SK-N-SH treated with all-trans-retinoic acid at 6 μM for 48 hours (cell line): ENCODE results near the gene TBX18.

Source experiments
- ATAC-seq: fragments of 200-7000 bp; cut with Tn5 transposase; 3 replicates; pipeline ENCODE4 v1.9.1; 2020; ENCODE audit warnings: mild to moderate bottlenecking, moderate library complexity
- ARNTL ChIP-seq: fragments of 450-650 bp; formaldehyde crosslinking; IDR thresholded peaks from 2 replicates; pipeline ENCODE4 v1.5.0; 2020; ENCODE audit warnings: low read depth, mild to moderate bottlenecking, moderate library complexity, borderline replicate concordance
- BACH2 ChIP-seq: fragments of 250-450 bp; sonication (Bioruptor Pico); IDR thresholded peaks from 2 replicates; pipeline ENCODE4 v1.9.0; 2021; ENCODE audit warnings: mild to moderate bottlenecking, borderline replicate concordance
- CSDC2 ChIP-seq: fragments of 250-450 bp; sonication (Bioruptor Pico); IDR thresholded peaks from 2 replicates; pipeline ENCODE4 v1.5.0; 2020; ENCODE audit warnings: mild to moderate bottlenecking, moderate library complexity
- ESRRG ChIP-seq: fragments of 250-450 bp; sonication (Bioruptor Pico); IDR thresholded peaks from 2 replicates; pipeline ENCODE4 v1.6.1; 2021; ENCODE audit warnings: mild to moderate bottlenecking
- GLIS3 ChIP-seq: fragments of 250-450 bp; sonication (Bioruptor Pico); IDR thresholded peaks from 2 replicates; pipeline ENCODE4 v1.5.0; 2020; ENCODE audit warnings: mild to moderate bottlenecking, moderate library complexity
- ISL1 ChIP-seq: fragments of 250-450 bp; sonication (Bioruptor Pico); IDR thresholded peaks from 2 replicates; pipeline ENCODE4 v2.1.2; 2022; ENCODE audit warnings: mild to moderate bottlenecking, moderate library complexity
- OSR1 ChIP-seq: fragments of 250-450 bp; sonication (Bioruptor Pico); IDR thresholded peaks from 2 replicates; pipeline ENCODE4 v1.8.0; 2022; ENCODE audit warnings: moderate library complexity, mild to moderate bottlenecking, inconsistent platforms
- PPARA ChIP-seq: fragments of 250-450 bp; sonication (Bioruptor Pico); IDR thresholded peaks from 2 replicates; pipeline ENCODE4 v1.5.0; 2020; ENCODE audit warnings: mild to moderate bottlenecking, borderline replicate concordance
- RARB ChIP-seq: fragments of 250-450 bp; sonication (Bioruptor Pico); IDR thresholded peaks from 2 replicates; pipeline ENCODE4 v1.8.0; 2021; ENCODE audit warnings: mild to moderate bottlenecking, moderate library complexity
- SNAI2 ChIP-seq: fragments of 250-450 bp; sonication (Bioruptor Pico); IDR thresholded peaks from 2 replicates; pipeline ENCODE4 v1.5.0; 2020; ENCODE audit warnings: mild to moderate bottlenecking, moderate library complexity
- TCF4 ChIP-seq: fragments of 250-450 bp; sonication (Bioruptor Pico); IDR thresholded peaks from 2 replicates; pipeline ENCODE4 v1.8.0; 2021; ENCODE audit warnings: mild to moderate bottlenecking, moderate library complexity, borderline replicate concordance
- TOX ChIP-seq: fragments of 250-450 bp; sonication (Bioruptor Pico); IDR thresholded peaks from 2 replicates; pipeline ENCODE4 v1.8.0; 2021; ENCODE audit warnings: mild to moderate bottlenecking, moderate library complexity, borderline replicate concordance
- ZC3H10 ChIP-seq: fragments of 250-450 bp; sonication (Bioruptor Pico); IDR thresholded peaks from 2 replicates; pipeline ENCODE4 v1.5.1; 2021; ENCODE audit warnings: mild to moderate bottlenecking, moderate library complexity
- ZFP3 ChIP-seq: fragments of 250-450 bp; sonication (Bioruptor Pico); IDR thresholded peaks from 2 replicates; pipeline ENCODE4 v1.5.0; 2020; ENCODE audit warnings: mild to moderate bottlenecking, moderate library complexity
- ZFP30 ChIP-seq: fragments of 450-650 bp; formaldehyde crosslinking; IDR thresholded peaks from 2 replicates; pipeline ENCODE4 v1.5.0; 2022; ENCODE audit warnings: mild to moderate bottlenecking, moderate library complexity
- ZNF565 ChIP-seq: fragments of 450-650 bp; formaldehyde crosslinking; conservative IDR thresholded peaks from 2 replicates; pipeline ENCODE4 v1.5.0; 2020; ENCODE audit warnings: low read depth, mild to moderate bottlenecking, moderate library complexity
- ZNF70 ChIP-seq: fragments of 450-650 bp; formaldehyde crosslinking; IDR thresholded peaks from 2 replicates; pipeline ENCODE4 v1.5.0; 2020; ENCODE audit warnings: mild to moderate bottlenecking, moderate library complexity
- ZNF8 ChIP-seq: fragments of 450-650 bp; formaldehyde crosslinking; IDR thresholded peaks from 2 replicates; pipeline ENCODE4 v1.5.0; 2020; ENCODE audit warnings: mild to moderate bottlenecking, moderate library complexity
- TF ChIP-seq, protein P1 (sequence below): fragments of 250-450 bp; sonication (Bioruptor Pico); IDR thresholded peaks from 2 replicates; pipeline ENCODE4 v1.8.0; 2021; ENCODE audit warnings: low read depth, mild to moderate bottlenecking, moderate library complexity, borderline replicate concordance
- TF ChIP-seq, protein P2 (sequence below): fragments of 250-450 bp; sonication (Bioruptor Pico); IDR thresholded peaks from 2 replicates; pipeline ENCODE4 v1.5.1; 2020; ENCODE audit warnings: low read depth, mild to moderate bottlenecking, moderate library complexity
- TF ChIP-seq, protein P3 (sequence below): fragments of 250-450 bp; sonication (Bioruptor Pico); IDR thresholded peaks from 2 replicates; pipeline ENCODE4 v1.5.1; 2021; ENCODE audit warnings: mild to moderate bottlenecking, moderate library complexity
- TF ChIP-seq, protein P4 (sequence below): fragments of 250-450 bp; sonication (Bioruptor Pico); IDR thresholded peaks from 2 replicates; pipeline ENCODE4 v1.8.0; 2020; ENCODE audit warnings: mild to moderate bottlenecking, moderate library complexity, borderline replicate concordance

The TBX18 gene

DNA sequence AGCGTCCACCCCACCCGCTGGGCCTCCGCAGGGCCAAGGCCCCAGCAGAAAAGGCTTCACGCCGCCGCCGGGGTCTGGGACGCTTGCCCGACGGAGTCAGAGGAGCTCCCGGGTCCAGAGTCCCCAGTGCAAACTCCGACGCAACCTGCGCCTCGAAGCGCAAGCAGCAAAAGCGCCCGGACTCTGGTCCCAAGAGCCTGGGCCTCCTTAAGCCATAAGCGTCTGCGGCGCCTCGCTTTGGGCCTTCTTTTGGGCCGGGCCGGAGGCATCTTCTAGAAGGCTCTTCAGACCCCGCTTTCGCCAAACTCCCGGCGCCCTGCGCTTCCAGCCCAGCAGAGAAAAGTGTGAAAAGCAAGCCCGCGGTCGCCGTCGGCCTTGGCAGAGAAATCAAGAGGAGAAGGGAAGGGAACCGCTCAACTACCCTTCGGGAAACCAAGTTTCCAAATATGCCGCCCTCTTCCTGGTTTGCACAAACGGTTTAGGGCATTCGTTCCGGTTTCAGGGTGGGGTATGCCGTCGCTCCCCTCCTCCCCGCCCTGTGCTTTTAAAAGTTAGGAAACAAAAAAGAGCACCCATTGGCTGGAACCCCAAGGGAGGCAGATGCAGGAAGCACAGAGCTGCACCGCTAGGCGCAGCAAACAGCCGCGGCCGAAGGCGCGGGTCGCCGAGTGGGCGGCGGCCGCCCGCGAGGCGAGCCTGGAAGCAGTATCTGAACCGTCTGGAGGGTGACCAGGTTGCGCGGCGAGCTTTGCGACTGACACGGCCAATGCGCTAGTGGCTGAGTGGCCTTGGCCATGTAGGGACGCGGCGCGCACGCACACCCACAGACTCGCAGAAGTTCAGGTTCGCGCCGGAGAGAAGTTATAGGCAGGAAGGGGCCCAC is 1.2 kb downstream of the TBX18 start:
- ATAC-seq: peak; percentile 58
- no peak for TF ChIP-seq TCF4 (CRISPR knock-in tag)
- TF ChIP-seq, protein P1, sequence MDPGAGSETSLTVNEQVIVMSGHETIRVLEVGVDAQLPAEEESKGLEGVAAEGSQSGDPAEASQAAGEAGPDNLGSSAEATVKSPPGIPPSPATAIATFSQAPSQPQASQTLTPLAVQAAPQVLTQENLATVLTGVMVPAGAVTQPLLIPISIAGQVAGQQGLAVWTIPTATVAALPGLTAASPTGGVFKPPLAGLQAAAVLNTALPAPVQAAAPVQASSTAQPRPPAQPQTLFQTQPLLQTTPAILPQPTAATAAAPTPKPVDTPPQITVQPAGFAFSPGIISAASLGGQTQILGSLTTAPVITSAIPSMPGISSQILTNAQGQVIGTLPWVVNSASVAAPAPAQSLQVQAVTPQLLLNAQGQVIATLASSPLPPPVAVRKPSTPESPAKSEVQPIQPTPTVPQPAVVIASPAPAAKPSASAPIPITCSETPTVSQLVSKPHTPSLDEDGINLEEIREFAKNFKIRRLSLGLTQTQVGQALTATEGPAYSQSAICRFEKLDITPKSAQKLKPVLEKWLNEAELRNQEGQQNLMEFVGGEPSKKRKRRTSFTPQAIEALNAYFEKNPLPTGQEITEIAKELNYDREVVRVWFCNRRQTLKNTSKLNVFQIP: no peak
- TF ChIP-seq PPARA (CRISPR knock-in tag): no peak
- TF ChIP-seq ESRRG (CRISPR knock-in tag): no peak
- TF ChIP-seq ZNF70: no peak
- TF ChIP-seq BACH2 (CRISPR knock-in tag): no peak
- no peak for TF ChIP-seq ZNF8 (CRISPR knock-in tag)
- no peak for TF ChIP-seq ISL1 (CRISPR knock-in tag)
- no peak for TF ChIP-seq GLIS3

DNA sequence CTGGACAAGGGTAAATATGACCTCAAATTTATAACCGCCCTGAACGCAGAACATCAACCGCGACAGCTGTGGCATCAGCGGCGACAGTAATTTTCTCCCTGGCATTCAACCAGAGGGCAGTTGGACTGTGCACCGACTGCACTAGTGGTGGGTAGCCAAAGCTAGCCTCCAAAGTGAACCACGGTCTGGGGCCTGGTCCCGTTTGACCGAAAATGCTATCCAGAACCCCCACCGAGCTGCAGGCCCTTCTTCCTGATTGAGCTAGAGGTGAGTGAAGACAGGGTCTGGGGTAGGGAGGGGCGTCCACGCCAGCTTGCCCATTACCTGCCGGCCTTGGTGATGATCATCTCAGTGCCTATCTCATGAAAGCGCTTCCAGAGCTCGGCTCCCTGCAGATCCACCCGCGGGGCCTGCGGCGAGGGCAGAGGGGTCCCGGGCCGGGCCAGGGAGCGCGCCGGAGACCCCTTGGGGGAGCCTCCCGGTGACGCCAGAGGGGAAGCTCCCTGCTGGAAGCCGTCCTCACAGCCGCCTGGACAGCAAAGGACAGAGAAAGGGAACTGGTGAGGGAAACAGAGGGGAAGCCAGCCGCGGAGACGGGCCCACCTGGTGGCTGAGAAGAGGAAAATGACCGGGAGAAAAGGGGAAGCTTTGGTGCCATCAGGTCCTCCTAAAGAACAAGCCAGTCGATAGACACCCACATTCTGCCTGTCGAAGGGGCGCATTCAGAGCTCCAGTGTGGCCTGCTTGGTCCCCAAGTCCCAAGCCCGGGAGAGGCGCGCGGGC is 2.0 kb downstream of the TBX18 start:
- peak; percentile 25 for ATAC-seq
- TF ChIP-seq ZNF70: no peak
- no peak for TF ChIP-seq GLIS3
- no peak for TF ChIP-seq RARB (CRISPR knock-in tag)
- no peak for TF ChIP-seq ZNF565 (CRISPR knock-in tag)
- TF ChIP-seq ZC3H10 (CRISPR knock-in tag): no peak
- no peak for TF ChIP-seq PPARA (CRISPR knock-in tag)
- no peak for TF ChIP-seq CSDC2
- no peak for TF ChIP-seq OSR1
- no peak for TF ChIP-seq ISL1 (CRISPR knock-in tag)
- TF ChIP-seq, all 23 proteins: peak for 0

DNA sequence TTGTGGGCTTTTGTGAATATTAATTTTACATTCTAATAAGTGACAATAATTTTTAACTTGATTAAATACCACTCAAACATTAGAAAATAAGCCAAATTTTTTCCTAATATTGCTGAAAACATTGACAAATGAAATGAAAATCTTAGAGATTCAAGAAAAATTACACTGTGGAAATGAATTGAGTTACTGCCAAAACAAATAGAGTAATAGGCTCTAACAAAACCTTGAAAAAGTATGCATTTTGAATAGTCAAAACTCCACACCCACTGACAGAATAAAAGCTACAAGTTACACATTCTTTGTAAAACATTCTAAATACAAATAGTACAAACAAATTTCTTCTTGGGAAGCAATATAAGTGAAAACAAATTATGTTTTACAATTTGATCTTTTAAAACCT is 5.9 kb downstream of the TBX18 start:
- TF ChIP-seq SNAI2 (CRISPR knock-in tag): no peak
- no peak for TF ChIP-seq ESRRG (CRISPR knock-in tag)
- TF ChIP-seq, protein P2, sequence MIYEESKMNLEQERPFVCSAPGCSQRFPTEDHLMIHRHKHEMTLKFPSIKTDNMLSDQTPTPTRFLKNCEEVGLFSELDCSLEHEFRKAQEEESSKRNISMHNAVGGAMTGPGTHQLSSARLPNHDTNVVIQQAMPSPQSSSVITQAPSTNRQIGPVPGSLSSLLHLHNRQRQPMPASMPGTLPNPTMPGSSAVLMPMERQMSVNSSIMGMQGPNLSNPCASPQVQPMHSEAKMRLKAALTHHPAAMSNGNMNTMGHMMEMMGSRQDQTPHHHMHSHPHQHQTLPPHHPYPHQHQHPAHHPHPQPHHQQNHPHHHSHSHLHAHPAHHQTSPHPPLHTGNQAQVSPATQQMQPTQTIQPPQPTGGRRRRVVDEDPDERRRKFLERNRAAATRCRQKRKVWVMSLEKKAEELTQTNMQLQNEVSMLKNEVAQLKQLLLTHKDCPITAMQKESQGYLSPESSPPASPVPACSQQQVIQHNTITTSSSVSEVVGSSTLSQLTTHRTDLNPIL (CRISPR knock-in tag): no peak
- TF ChIP-seq, all 23 proteins: peak for 0
- no peak for ATAC-seq

DNA sequence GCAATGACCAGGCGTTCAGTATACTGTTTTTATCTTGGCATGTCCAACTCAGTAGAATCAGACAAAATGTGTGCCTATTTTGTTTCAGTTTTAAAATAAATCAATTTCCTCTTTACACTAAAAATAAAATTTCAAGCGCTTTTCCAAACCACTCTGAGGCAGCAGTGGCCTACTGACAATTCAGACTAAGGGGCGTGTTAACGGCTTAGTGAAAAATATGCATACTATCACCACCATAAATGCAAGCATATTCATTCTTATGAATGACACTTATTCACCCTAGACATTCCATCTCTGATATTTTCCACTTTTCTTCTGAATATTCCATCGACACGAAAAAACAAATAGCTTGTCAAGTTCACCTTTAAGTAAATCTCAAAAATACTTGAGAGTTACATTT is 7.5 kb downstream of the TBX18 start:
- peak; percentile 8; the same call in 1 of the 3 replicates for ATAC-seq
- TF ChIP-seq SNAI2 (CRISPR knock-in tag): no peak
- no peak for TF ChIP-seq ZNF70
- no peak for TF ChIP-seq ZFP3 (CRISPR knock-in tag)
- no peak for TF ChIP-seq ESRRG (CRISPR knock-in tag)
- TF ChIP-seq GLIS3: no peak
- TF ChIP-seq CSDC2: no peak
- TF ChIP-seq, protein P3, sequence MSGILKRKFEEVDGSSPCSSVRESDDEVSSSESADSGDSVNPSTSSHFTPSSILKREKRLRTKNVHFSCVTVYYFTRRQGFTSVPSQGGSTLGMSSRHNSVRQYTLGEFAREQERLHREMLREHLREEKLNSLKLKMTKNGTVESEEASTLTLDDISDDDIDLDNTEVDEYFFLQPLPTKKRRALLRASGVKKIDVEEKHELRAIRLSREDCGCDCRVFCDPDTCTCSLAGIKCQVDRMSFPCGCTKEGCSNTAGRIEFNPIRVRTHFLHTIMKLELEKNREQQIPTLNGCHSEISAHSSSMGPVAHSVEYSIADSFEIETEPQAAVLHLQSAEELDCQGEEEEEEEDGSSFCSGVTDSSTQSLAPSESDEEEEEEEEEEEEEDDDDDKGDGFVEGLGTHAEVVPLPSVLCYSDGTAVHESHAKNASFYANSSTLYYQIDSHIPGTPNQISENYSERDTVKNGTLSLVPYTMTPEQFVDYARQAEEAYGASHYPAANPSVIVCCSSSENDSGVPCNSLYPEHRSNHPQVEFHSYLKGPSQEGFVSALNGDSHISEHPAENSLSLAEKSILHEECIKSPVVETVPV (CRISPR knock-in tag): no peak
- TF ChIP-seq, protein P1: no peak
- TF ChIP-seq, protein P2 (CRISPR knock-in tag): no peak
- no peak for TF ChIP-seq RARB (CRISPR knock-in tag)
- no peak for TF ChIP-seq TOX (CRISPR knock-in tag)
- TF ChIP-seq ARNTL (CRISPR knock-in tag): no peak
- TF ChIP-seq, protein P4, sequence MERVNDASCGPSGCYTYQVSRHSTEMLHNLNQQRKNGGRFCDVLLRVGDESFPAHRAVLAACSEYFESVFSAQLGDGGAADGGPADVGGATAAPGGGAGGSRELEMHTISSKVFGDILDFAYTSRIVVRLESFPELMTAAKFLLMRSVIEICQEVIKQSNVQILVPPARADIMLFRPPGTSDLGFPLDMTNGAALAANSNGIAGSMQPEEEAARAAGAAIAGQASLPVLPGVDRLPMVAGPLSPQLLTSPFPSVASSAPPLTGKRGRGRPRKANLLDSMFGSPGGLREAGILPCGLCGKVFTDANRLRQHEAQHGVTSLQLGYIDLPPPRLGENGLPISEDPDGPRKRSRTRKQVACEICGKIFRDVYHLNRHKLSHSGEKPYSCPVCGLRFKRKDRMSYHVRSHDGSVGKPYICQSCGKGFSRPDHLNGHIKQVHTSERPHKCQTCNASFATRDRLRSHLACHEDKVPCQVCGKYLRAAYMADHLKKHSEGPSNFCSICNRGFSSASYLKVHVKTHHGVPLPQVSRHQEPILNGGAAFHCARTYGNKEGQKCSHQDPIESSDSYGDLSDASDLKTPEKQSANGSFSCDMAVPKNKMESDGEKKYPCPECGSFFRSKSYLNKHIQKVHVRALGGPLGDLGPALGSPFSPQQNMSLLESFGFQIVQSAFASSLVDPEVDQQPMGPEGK (CRISPR knock-in tag): no peak
- no peak for TF ChIP-seq BACH2 (CRISPR knock-in tag)
- no peak for TF ChIP-seq TCF4 (CRISPR knock-in tag)
- TF ChIP-seq ZFP30 (CRISPR knock-in tag): no peak
